Activated T-cell treated with anti-CD3 and anti-CD28 coated beads for 24 hours (primary cell): Measurements from ENCODE around the gene KTN1.

Experiments used
- DNase-seq: peaks from one replicate; pipeline ENCODE4 v3.0.0-alpha.2; 2020; ENCODE audit warnings: low read depth

KTN1 gene

GRCh38 chr14:55579724-55580469, at the start of gene KTN1:
Gene KTN1 (plus strand): TSS chr14:55580207. CDS start chr14:55612049, 31,842 bp downstream.
- peak; percentile 79 for DNase-seq

- DNase-seq: no peak
These were observed 49.5 kb upstream of the KTN1 start for GRCh38 chr14:55530464-55530863.

- DNase-seq: no peak
These were observed 47.2 kb upstream of the KTN1 start for GRCh38 chr14:55532645-55533344.

- DNase-seq: no peak
These were observed 46.0 kb upstream of the KTN1 start for GRCh38 chr14:55533960-55534359.

GRCh38 chr14:55535516-55536203, 44.3 kb upstream of the KTN1 start:
- DNase-seq: no peak

GRCh38 chr14:55536204-55536708, 43.8 kb upstream of the KTN1 start:
- DNase-seq: no peak

- DNase-seq: no peak
These were observed 42.2 kb upstream of the KTN1 start for GRCh38 chr14:55537782-55538181.

GRCh38 chr14:55539975-55540374, 40.0 kb upstream of the KTN1 start:
- no peak for DNase-seq

GRCh38 chr14:55540847-55541773, 38.9 kb upstream of the KTN1 start:
- DNase-seq: no peak

- DNase-seq: no peak
These were observed 34.2 kb upstream of the KTN1 start for GRCh38 chr14:55545779-55546178.

GRCh38 chr14:55546212-55546874, 33.7 kb upstream of the KTN1 start:
- no peak for DNase-seq

- no peak for DNase-seq
These were observed 32.2 kb upstream of the KTN1 start for GRCh38 chr14:55547650-55548315.

- DNase-seq: no peak
These were observed 26.2 kb upstream of the KTN1 start for GRCh38 chr14:55553791-55554190.

GRCh38 chr14:55556929-55557623, 22.9 kb upstream of the KTN1 start:
- DNase-seq: no peak

GRCh38 chr14:55562135-55562534, 17.9 kb upstream of the KTN1 start:
- no peak for DNase-seq

- no peak for DNase-seq
These were observed 11.4 kb upstream of the KTN1 start for GRCh38 chr14:55568618-55569017.

GRCh38 chr14:55571125-55571889, 8.7 kb upstream of the KTN1 start:
- no peak for DNase-seq

- DNase-seq: no peak
These were observed 7.4 kb upstream of the KTN1 start for GRCh38 chr14:55572578-55572977.

GRCh38 chr14:55574988-55575387, 5.0 kb upstream of the KTN1 start:
- DNase-seq: no peak
